Left lobe of liver (tissue), 1 donor: ENCODE results near the gene LPXN. TPM values are rescaled to one million over a fixed set of nuclear protein-coding genes. Genes with fewer than 3 reads are reported as not detected.

Source experiments
- total RNA-seq: library from RNA; stranded (reverse); gene quantifications from one replicate; pipeline ENCODE4 v1.2.1, GENCODE V29; 2021
- donor health status: DM: no; HTN: yes; CAD: no.

Gene LPXN
- total RNA-seq, 1 donor from 2014 or later = 3.4 TPM

Other genes with a start within 250 kb of the LPXN start
- gene OR5B17, start 216.8 kb downstream of the LPXN start, total RNA-seq = not detected
- gene OR5B3, start 169.0 kb downstream of the LPXN start, total RNA-seq = not detected
- gene OR5B2, start 147.7 kb downstream of the LPXN start, total RNA-seq = not detected
- gene OR5B12, start 133.6 kb downstream of the LPXN start, total RNA-seq = not detected
- not detected for gene OR5B21, start 67.8 kb downstream of the LPXN start, total RNA-seq
- 19.3 TPM for gene ZFP91, start 3.2 kb upstream of the LPXN start, total RNA-seq
- 0.50 TPM for gene CNTF, start 46.8 kb upstream of the LPXN start, total RNA-seq
- gene GLYAT, start 156.1 kb upstream of the LPXN start, total RNA-seq = 270 TPM